Panc1 (cell line): Measurements from ENCODE around the gene OGFOD3. TPM values are rescaled to one million over a fixed set of nuclear protein-coding genes. Genes with fewer than 3 reads are reported as not detected.

Source experiments
- ATAC-seq: fragments of 200-7000 bp; cut with Tn5 transposase; 2 replicates; pipeline ENCODE4 v1.9.1; 2020; ENCODE audit warnings: mild to moderate bottlenecking, moderate library complexity
- BruUV-seq: library from RNA; stranded (reverse); fragments of 400-500 nt; replicated peaks from 2 replicates; lab custom pipeline; 2021; lab: Mats Ljungman, UMichigan
- CTCF ChIA-PET: fragments of 300-600 bp; sonication (Branson Sonifier 250); formaldehyde crosslinking; loops from one replicate; lab custom pipeline; 2022; ENCODE audit warnings: antibody characterized with exemption; lab: Charles Lee
- POLR2A ChIA-PET: fragments of 300-600 bp; sonication (Branson Sonifier 250); formaldehyde crosslinking; loops from one replicate; lab custom pipeline; 2022; ENCODE audit warnings: antibody characterized with exemption; lab: Charles Lee
- DNase-seq: peaks from one replicate; pipeline ENCODE4 v3.0.0-alpha.2; 2010; ENCODE audit warnings: low read depth, low spot score
- H3K27ac ChIP-seq: 2 replicates; pipeline ENCODE4 v1.5.1; 2011; ENCODE audit warnings: mild to moderate bottlenecking, low read length, inconsistent platforms
- H3K27me3 ChIP-seq: fragments of 200-500 bp; sonication (Bioruptor generic); 2 replicates; pipeline ENCODE4 v1.6.0; 2014; ENCODE audit warnings: low read length, inconsistent platforms; ENCODE audit not compliant: control insufficient read depth, insufficient read depth
- H3K36me3 ChIP-seq: fragments of 200-500 bp; sonication (Bioruptor generic); 2 replicates; pipeline ENCODE4 v1.5.1; 2014; ENCODE audit warnings: inconsistent platforms, mild to moderate bottlenecking, low read length, moderate library complexity; ENCODE audit not compliant: control insufficient read depth, insufficient read depth
- H3K4me1 ChIP-seq: 2 replicates; pipeline ENCODE4 v1.5.1; 2011; ENCODE audit warnings: inconsistent platforms, mild to moderate bottlenecking, low read length, moderate library complexity; ENCODE audit not compliant: control insufficient read depth, insufficient read depth
- H3K4me3 ChIP-seq, 2 experiments: 2 replicates each; pipeline ENCODE4 v1.5.1; 2011 to 2012; ENCODE audit warnings: low read depth in 2 of 2, low read length in 2 of 2, mild to moderate bottlenecking in 2 of 2, inconsistent platforms in 1 of 2, moderate library complexity in 1 of 2
- H3K9me3 ChIP-seq: fragments of 200-500 bp; sonication (Bioruptor generic); 2 replicates; pipeline ENCODE4 v1.5.1; 2014; ENCODE audit warnings: low read depth, mild to moderate bottlenecking, inconsistent platforms, low read length, moderate library complexity; ENCODE audit not compliant: control insufficient read depth, insufficient read depth
- POLR2AphosphoS5 ChIP-seq: IDR thresholded peaks from 2 replicates; pipeline ENCODE4 v1.6.1; 2012; ENCODE audit warnings: mild to moderate bottlenecking, low read depth, low read length, moderate library complexity
- SIN3A ChIP-seq: IDR thresholded peaks from 2 replicates; pipeline ENCODE4 v1.6.1; 2012; ENCODE audit warnings: low read depth, mild to moderate bottlenecking, low read length, moderate library complexity, borderline replicate concordance; ENCODE audit not compliant: insufficient read depth
- TCF7L2 ChIP-seq: IDR thresholded peaks from 2 replicates; pipeline ENCODE4 v1.6.1; 2011; ENCODE audit warnings: mild to moderate bottlenecking, low read depth, low read length, inconsistent platforms
- in situ Hi-C: cut with HindIII; loops from 2 replicates; pipeline ENCODE4 v1.10.0; 2016; ENCODE audit warnings: low sequenced_read_pairs, low pct_unique_long_range_greater_than_20kb
- intact Hi-C: fragments of 100-400 bp; cut with micrococcal nuclease; formaldehyde crosslinking; loops from one replicate; pipeline ENCODE4 v1.10.0; 2022; ENCODE audit not compliant: unreplicated experiment
- total RNA-seq: library from RNA; stranded (reverse); gene quantifications from one replicate; pipeline ENCODE4 v1.2.1, GENCODE V29; 2021; ENCODE audit not compliant: unreplicated experiment
- TF ChIP-seq, protein P1 (sequence below): fragments of 450-650 bp; IDR thresholded peaks from 2 replicates; pipeline ENCODE4 v1.5.1; 2017; ENCODE audit warnings: mild to moderate bottlenecking
- TF ChIP-seq, protein P2 (sequence below), 2 experiments: IDR thresholded peaks; 2 replicates each; pipeline ENCODE4 v1.6.1; 2011 to 2012; ENCODE audit warnings: low read depth in 2 of 2, control low read depth in 1 of 2, low read length in 1 of 2, mild to moderate bottlenecking in 1 of 2, moderate library complexity in 1 of 2; ENCODE audit not compliant: insufficient read depth in 1 of 2

Gene OGFOD3
- total RNA-seq, 1 experiment from 2014 or later: 53.9 TPM

DNA sequence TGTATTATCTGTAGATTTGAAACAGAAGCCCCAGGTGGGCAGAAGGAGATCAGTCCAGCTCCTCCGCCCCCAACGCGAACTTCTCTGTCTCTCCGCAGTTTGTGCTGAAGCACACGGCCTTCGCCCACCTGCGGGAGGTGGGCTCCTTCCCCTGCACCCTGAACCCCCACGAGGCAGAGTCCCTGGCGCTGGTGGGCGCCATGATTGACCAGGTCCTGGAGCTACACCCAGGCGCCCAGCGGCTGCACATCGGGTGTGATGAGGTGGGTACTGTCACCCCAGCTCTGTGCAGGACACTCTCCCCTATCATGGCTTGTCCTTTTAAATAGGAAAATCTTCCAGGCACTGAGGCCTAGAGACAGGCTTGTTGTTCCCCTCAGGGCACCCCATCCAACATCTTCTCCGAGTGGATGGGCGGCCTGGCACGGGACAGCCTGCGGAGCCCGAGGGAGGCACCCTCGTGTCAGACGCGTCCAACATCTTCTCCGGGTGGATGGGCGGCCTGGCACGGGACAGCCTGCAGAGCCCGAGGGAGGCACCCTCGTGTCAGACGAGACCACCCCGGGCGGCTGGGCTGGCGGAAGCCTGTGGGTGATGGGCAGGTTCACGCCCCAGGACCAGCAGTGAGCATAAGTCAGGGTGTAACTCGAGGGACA lies 15.3 kb upstream of the OGFOD3 start:
- intact Hi-C loops (no loop called here), in situ Hi-C loops (no loop called here)
- POLR2A ChIA-PET: no interaction called here

GRCh38 chr17:82432017-82432416 lies 13.6 kb upstream of the OGFOD3 start:
- Histone ChIP-seq H3K4me1 (no peaks in the 10 kb centered on the region), H3K27ac (no peak overlapping the region), H3K9me3 (no peaks in the 10 kb centered on the region), H3K27me3 (no peaks in the 10 kb centered on the region), H3K4me3 (no peak overlapping the region), H3K36me3 (no peaks in the 10 kb centered on the region)
- no TSS peak for BruUV-seq
- no peak for TF ChIP-seq POLR2AphosphoS5
- TF ChIP-seq, protein P1, sequence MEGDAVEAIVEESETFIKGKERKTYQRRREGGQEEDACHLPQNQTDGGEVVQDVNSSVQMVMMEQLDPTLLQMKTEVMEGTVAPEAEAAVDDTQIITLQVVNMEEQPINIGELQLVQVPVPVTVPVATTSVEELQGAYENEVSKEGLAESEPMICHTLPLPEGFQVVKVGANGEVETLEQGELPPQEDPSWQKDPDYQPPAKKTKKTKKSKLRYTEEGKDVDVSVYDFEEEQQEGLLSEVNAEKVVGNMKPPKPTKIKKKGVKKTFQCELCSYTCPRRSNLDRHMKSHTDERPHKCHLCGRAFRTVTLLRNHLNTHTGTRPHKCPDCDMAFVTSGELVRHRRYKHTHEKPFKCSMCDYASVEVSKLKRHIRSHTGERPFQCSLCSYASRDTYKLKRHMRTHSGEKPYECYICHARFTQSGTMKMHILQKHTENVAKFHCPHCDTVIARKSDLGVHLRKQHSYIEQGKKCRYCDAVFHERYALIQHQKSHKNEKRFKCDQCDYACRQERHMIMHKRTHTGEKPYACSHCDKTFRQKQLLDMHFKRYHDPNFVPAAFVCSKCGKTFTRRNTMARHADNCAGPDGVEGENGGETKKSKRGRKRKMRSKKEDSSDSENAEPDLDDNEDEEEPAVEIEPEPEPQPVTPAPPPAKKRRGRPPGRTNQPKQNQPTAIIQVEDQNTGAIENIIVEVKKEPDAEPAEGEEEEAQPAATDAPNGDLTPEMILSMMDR: no peak
- TF ChIP-seq TCF7L2: no peak
- TF ChIP-seq, protein P2, sequence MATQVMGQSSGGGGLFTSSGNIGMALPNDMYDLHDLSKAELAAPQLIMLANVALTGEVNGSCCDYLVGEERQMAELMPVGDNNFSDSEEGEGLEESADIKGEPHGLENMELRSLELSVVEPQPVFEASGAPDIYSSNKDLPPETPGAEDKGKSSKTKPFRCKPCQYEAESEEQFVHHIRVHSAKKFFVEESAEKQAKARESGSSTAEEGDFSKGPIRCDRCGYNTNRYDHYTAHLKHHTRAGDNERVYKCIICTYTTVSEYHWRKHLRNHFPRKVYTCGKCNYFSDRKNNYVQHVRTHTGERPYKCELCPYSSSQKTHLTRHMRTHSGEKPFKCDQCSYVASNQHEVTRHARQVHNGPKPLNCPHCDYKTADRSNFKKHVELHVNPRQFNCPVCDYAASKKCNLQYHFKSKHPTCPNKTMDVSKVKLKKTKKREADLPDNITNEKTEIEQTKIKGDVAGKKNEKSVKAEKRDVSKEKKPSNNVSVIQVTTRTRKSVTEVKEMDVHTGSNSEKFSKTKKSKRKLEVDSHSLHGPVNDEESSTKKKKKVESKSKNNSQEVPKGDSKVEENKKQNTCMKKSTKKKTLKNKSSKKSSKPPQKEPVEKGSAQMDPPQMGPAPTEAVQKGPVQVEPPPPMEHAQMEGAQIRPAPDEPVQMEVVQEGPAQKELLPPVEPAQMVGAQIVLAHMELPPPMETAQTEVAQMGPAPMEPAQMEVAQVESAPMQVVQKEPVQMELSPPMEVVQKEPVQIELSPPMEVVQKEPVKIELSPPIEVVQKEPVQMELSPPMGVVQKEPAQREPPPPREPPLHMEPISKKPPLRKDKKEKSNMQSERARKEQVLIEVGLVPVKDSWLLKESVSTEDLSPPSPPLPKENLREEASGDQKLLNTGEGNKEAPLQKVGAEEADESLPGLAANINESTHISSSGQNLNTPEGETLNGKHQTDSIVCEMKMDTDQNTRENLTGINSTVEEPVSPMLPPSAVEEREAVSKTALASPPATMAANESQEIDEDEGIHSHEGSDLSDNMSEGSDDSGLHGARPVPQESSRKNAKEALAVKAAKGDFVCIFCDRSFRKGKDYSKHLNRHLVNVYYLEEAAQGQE (IDR thresholded peaks at IDR 0.05; ENCODE audit: insufficient read depth in 1 of 2, low read depth in 2 of 2, low read length in 1 of 2): no peak
- TF ChIP-seq SIN3A: no peak
- intact Hi-C loops (no loop called here), in situ Hi-C loops (no loop called here)
- ChIA-PET POLR2A (no interaction called here), CTCF (no interaction called here)
- no peak for ATAC-seq
- no peak for DNase-seq

More for the DNA sequence above, 15.3 kb upstream of the OGFOD3 start:
- Histone ChIP-seq H3K36me3 (no peaks in the 10 kb centered on the region), H3K27me3 (no peaks in the 10 kb centered on the region), H3K4me1 (no peaks in the 10 kb centered on the region), H3K27ac (no peak overlapping the region), H3K4me3 (no peak overlapping the region), H3K9me3 (no peaks in the 10 kb centered on the region)
- DNase-seq: no peak
- no TSS peak for BruUV-seq
- CTCF ChIA-PET: no interaction called here
- no peak for TF ChIP-seq TCF7L2
- TF ChIP-seq, protein P1: no peak
- no peak for TF ChIP-seq POLR2AphosphoS5
- TF ChIP-seq, protein P2 (IDR thresholded peaks at IDR 0.05; ENCODE audit: insufficient read depth in 1 of 2, low read depth in 2 of 2, low read length in 1 of 2): no peak
- TF ChIP-seq SIN3A: no peak
- no peak for ATAC-seq
